PC-9 (cell line): Measurements from ENCODE around the gene PDCD4. TPM values are rescaled to one million over a fixed set of nuclear protein-coding genes. Genes with fewer than 3 reads are reported as not detected.

Source experiments
- BruUV-seq: library from RNA; stranded (reverse); fragments of 400-500 nt; replicated peaks from 2 replicates; lab custom pipeline; 2021; lab: Mats Ljungman, UMichigan
- CTCF ChIA-PET: fragments of 300-600 bp; sonication (Branson Sonifier 250); formaldehyde crosslinking; loops from one replicate; lab custom pipeline; 2022; ENCODE audit warnings: antibody characterized with exemption; lab: Charles Lee
- POLR2A ChIA-PET: fragments of 300-600 bp; sonication (Branson Sonifier 250); formaldehyde crosslinking; loops from one replicate; lab custom pipeline; 2022; ENCODE audit warnings: antibody characterized with exemption; ENCODE audit not compliant: unreplicated experiment; lab: Charles Lee
- DNase-seq, 2 experiments: peaks; one replicate each; pipeline versions ENCODE4 v3.0.0 to v3.0.0-alpha.2; 2015 to 2022; ENCODE audit warnings: mixed read lengths in 1 of 2
- H2AFZ ChIP-seq: fragments of 200-600 bp; sonication (generic); 2 replicates; pipeline ENCODE4 v1.8.1; 2017; ENCODE audit warnings: antibody characterized with exemption
- H3F3A ChIP-seq: fragments of 200-600 bp; sonication (generic); 2 replicates; pipeline ENCODE4 v1.8.1; 2017; ENCODE audit warnings: antibody characterized with exemption, mild to moderate bottlenecking, low read depth; ENCODE audit not compliant: insufficient read depth
- H3K27ac ChIP-seq: fragments of 200-600 bp; sonication (generic); 2 replicates; pipeline ENCODE4 v1.6.1; 2016; ENCODE audit warnings: mixed run types
- H3K27me3 ChIP-seq: fragments of 200-600 bp; sonication (generic); 2 replicates; pipeline ENCODE4 v1.6.1; 2016; ENCODE audit warnings: low read depth, mixed run types; ENCODE audit not compliant: insufficient read depth
- H3K36me3 ChIP-seq: fragments of 200-600 bp; sonication (generic); 2 replicates; pipeline ENCODE4 v1.6.1; 2016; ENCODE audit warnings: low read depth, mixed run types
- H3K4me1 ChIP-seq: fragments of 200-600 bp; sonication (generic); replicated peaks from 2 replicates; pipeline ENCODE4 v1.6.1; 2016; ENCODE audit warnings: mixed run types; ENCODE audit not compliant: insufficient read depth
- H3K4me2 ChIP-seq: fragments of 200-600 bp; sonication (generic); 2 replicates; pipeline ENCODE4 v1.6.1; 2017; ENCODE audit warnings: mixed run types
- H3K4me3 ChIP-seq: fragments of 200-600 bp; sonication (generic); 2 replicates; pipeline ENCODE4 v1.6.1; 2016; ENCODE audit warnings: mixed run types
- H3K79me2 ChIP-seq: fragments of 200-600 bp; sonication (generic); 2 replicates; pipeline ENCODE4 v1.6.1; 2017; ENCODE audit warnings: low read depth, mixed run types
- H3K9me2 ChIP-seq: fragments of 200-600 bp; sonication (generic); 2 replicates; pipeline ENCODE4 v1.8.1; 2017; ENCODE audit warnings: mild to moderate bottlenecking; ENCODE audit not compliant: insufficient read depth
- H3K9me3 ChIP-seq: fragments of 200-600 bp; sonication (generic); 2 replicates; pipeline ENCODE4 v1.8.1; 2016; ENCODE audit warnings: low read depth; ENCODE audit not compliant: insufficient read depth
- H4K20me1 ChIP-seq: fragments of 200-600 bp; sonication (generic); 2 replicates; pipeline ENCODE4 v1.8.1; 2017; ENCODE audit not compliant: insufficient read depth
- EZH2 ChIP-seq: fragments of 200-600 bp; sonication (generic); IDR thresholded peaks from 2 replicates; pipeline ENCODE4 v1.8.0; 2017; ENCODE audit warnings: antibody characterized with exemption, low read depth
- intact Hi-C: fragments of 100-400 bp; cut with micrococcal nuclease; formaldehyde crosslinking; loops from one replicate; pipeline ENCODE4 v1.10.0; 2022; ENCODE audit not compliant: unreplicated experiment
- total RNA-seq: library from RNA; stranded (reverse); gene quantifications from 2 replicates; pipeline ENCODE4 v1.2.3, GENCODE V29; 2021
- TF ChIP-seq, protein P1 (sequence below): fragments of 200-600 bp; sonication (generic); conservative IDR thresholded peaks from 2 replicates; pipeline ENCODE4 v1.6.1; 2017; ENCODE audit warnings: mixed run types, antibody characterized with exemption, mild to moderate bottlenecking, moderate library complexity

PDCD4 gene
- total RNA-seq, 1 experiment from 2014 or later, result 92.4 TPM

DNA sequence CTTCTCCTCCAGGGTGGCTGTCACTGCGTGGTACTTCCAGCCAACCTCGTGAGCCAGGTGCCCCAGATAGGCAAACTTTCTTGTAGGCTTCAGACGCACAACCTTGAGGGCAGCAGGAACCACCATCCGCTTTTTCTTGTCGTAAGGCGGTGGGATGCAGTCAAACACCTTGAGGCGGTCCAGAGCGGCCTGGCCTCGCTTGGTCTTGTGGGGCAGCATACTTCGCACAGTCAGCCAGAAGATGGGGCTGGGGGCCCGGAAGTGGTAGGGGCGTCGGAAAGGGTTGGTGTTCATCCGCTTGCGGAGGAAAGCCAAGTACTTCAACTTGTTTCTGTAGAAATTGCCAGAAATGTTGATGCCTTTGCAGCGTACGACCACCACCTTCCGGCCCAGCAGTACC lies 65.0 kb downstream of the PDCD4 start:
- Histone ChIP-seq H3K27ac (no peak overlapping the region), H3K9me3 (no peaks in the 10 kb centered on the region), H3K9me2 (no peaks in the 10 kb centered on the region), H3K36me3 (no peaks in the 10 kb centered on the region), H4K20me1 (no peaks in the 10 kb centered on the region), H3K4me2 (no peak overlapping the region), H3K4me1 (peaks cover 22% of the 10 kb centered on the region), H2AFZ (no peak overlapping the region), H3K79me2 (peaks cover 46% of the 10 kb centered on the region), H3K27me3 (no peaks in the 10 kb centered on the region), H3F3A (peaks cover 12% of the 10 kb centered on the region), H3K4me3 (no peak overlapping the region)
- CTCF ChIA-PET, result no interaction called here
- intact Hi-C loops, result loop anchor here (5.0 kb wide), 1 partner anchor 51 kb away; no protein-coding TSS in a partner anchor
- DNase-seq, result no peak
- POLR2A ChIA-PET, result interaction anchor here (0.7 kb wide), 1 partner anchor 18 kb away, joined by 4 read pairs; no protein-coding TSS in a partner anchor
- BruUV-seq, result no TSS peak
- TF ChIP-seq, protein P1, sequence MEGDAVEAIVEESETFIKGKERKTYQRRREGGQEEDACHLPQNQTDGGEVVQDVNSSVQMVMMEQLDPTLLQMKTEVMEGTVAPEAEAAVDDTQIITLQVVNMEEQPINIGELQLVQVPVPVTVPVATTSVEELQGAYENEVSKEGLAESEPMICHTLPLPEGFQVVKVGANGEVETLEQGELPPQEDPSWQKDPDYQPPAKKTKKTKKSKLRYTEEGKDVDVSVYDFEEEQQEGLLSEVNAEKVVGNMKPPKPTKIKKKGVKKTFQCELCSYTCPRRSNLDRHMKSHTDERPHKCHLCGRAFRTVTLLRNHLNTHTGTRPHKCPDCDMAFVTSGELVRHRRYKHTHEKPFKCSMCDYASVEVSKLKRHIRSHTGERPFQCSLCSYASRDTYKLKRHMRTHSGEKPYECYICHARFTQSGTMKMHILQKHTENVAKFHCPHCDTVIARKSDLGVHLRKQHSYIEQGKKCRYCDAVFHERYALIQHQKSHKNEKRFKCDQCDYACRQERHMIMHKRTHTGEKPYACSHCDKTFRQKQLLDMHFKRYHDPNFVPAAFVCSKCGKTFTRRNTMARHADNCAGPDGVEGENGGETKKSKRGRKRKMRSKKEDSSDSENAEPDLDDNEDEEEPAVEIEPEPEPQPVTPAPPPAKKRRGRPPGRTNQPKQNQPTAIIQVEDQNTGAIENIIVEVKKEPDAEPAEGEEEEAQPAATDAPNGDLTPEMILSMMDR, result no peak
- TF ChIP-seq EZH2, result no peak

DNA sequence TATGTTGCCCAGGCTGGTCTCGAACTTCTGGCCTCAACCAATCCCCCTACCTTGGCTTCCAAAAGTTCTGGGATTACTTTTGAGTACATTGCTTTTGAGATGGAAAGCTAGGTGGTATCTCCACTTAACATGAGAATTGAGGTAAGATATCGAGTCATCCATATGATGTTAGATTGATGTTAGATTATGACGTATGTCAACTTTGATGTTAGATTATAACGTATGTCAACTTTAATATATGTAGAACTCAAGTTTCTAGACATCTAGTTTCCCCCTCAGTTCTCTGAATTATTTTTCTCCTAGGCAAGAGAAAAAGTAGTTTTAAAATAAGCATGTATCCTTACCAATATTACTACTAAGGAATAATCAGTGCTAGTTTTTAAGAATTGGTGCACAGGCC lies 67.7 kb downstream of the PDCD4 start:
- Histone ChIP-seq H3K9me3 (no peaks in the 10 kb centered on the region), H3F3A (no peaks in the 10 kb centered on the region), H3K36me3 (no peaks in the 10 kb centered on the region), H2AFZ (no peak overlapping the region), H3K9me2 (no peaks in the 10 kb centered on the region), H4K20me1 (no peaks in the 10 kb centered on the region), H3K27ac (no peak overlapping the region), H3K4me2 (no peak overlapping the region), H3K4me3 (no peak overlapping the region), H3K79me2 (peaks cover 27% of the 10 kb centered on the region), H3K4me1 (no peaks in the 10 kb centered on the region), H3K27me3 (no peaks in the 10 kb centered on the region)
- ChIA-PET POLR2A (no interaction called here), CTCF (no interaction called here)
- TF ChIP-seq, protein P1, result no peak
- TF ChIP-seq EZH2, result no peak
- no peak for DNase-seq
- BruUV-seq, result no TSS peak
- intact Hi-C loops, result loop anchor here (5.0 kb wide), 1 partner anchor 48 kb away; no protein-coding TSS in a partner anchor

DNA sequence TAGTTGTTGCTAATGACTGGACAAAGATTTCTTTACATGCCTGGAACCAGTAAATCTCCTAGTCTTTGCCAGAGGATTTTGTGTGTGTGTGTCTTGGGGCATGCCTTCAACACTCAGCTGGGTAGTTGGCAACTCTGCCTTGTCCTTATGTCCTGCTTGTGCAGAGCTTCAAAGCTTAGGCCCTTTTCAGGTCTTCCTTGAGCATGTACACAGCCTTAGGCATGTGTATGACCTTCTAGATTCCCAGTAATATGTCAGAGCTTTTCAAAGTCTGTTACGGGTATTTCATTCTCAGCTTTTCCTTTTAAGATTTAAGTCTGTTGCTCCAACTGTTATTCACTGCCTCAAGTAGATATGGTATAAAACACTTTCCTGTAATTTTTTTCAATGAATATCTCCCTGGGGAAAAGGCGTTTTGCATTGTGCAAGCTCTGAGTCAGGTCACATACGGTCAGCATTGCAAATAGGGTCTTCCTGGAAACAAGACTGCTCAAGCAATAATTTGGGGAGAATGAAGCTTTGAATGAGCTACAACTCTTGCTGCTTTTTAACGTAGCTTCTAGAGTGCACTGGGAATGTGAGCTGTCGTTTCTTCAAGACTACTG lies 73.2 kb downstream of the PDCD4 start:
- no peak overlapping the region for H2AFZ ChIP-seq
- no peaks in the 10 kb centered on the region for H3K36me3 ChIP-seq
- POLR2A ChIA-PET, result no interaction called here
- no peak for DNase-seq
- no peaks in the 10 kb centered on the region for H3F3A ChIP-seq
- no peak overlapping the region for H3K27ac ChIP-seq
- no peak for TF ChIP-seq EZH2
- TF ChIP-seq, protein P1, result no peak
- peaks cover 6% of the 10 kb centered on the region; the same call in 1 of the 2 replicates for H3K79me2 ChIP-seq
- H3K4me2 ChIP-seq, result no peak overlapping the region
- CTCF ChIA-PET, result no interaction called here
- H3K9me2 ChIP-seq, result no peaks in the 10 kb centered on the region
- no peaks in the 10 kb centered on the region for H3K4me1 ChIP-seq
- intact Hi-C loops, result no loop called here
- no TSS peak for BruUV-seq
- H4K20me1 ChIP-seq, result no peaks in the 10 kb centered on the region
- no peaks in the 10 kb centered on the region for H3K27me3 ChIP-seq
- H3K9me3 ChIP-seq, result no peaks in the 10 kb centered on the region
- H3K4me3 ChIP-seq, result no peak overlapping the region
